Muscle layer of colon (tissue), 2 donors: ENCODE results near the gene PHLDA3.

Experiments used
- H3K27ac ChIP-seq: one replicate; pipeline ENCODE4 v1.7.0; 2013; ENCODE audit warnings: low read depth, mild to moderate bottlenecking, low read length, moderate library complexity
- H3K27me3 ChIP-seq, 2 donors: one replicate each; pipeline ENCODE4 v1.7.0; 2013; ENCODE audit warnings: low read length in 2 of 2, mild to moderate bottlenecking in 2 of 2; ENCODE audit not compliant: insufficient read depth in 2 of 2, control insufficient read depth in 1 of 2
- H3K36me3 ChIP-seq: one replicate; pipeline ENCODE4 v1.7.0; 2013; ENCODE audit warnings: mild to moderate bottlenecking, low read length; ENCODE audit not compliant: insufficient read depth
- H3K4me1 ChIP-seq: one replicate; pipeline ENCODE4 v1.7.0; 2013; ENCODE audit warnings: mild to moderate bottlenecking, low read length; ENCODE audit not compliant: insufficient read depth
- H3K4me3 ChIP-seq, 2 donors: one replicate each; pipeline ENCODE4 v1.7.0; 2013; ENCODE audit warnings: low read length in 2 of 2, low read depth in 1 of 2, mild to moderate bottlenecking in 1 of 2, moderate library complexity in 1 of 2
- H3K9ac ChIP-seq: one replicate; pipeline ENCODE4 v1.7.0; 2013; ENCODE audit warnings: low read length
- H3K9me3 ChIP-seq: one replicate; pipeline ENCODE4 v1.7.0; 2013; ENCODE audit warnings: mild to moderate bottlenecking, low read length
- donor health status: abdominal sarcoma.
- donor health status: Adenocarcinoma of cecum.

PHLDA3 gene

GRCh38 chr1:201468844-201469644 is at the start of gene PHLDA3:
PHLDA3 (minus strand) TSS chr1:201469188; CDS start chr1:201468786, 402 bp downstream.
- Histone ChIP-seq H3K36me3 (peaks cover 22% of the 10 kb centered on the region), H3K27me3 (no peaks in the 10 kb centered on the region)

GRCh38 chr1:201518071-201518470 is 49.1 kb upstream of the PHLDA3 start:
- no peak overlapping the region for H3K4me3 ChIP-seq
- no peaks in the 10 kb centered on the region for H3K27me3 ChIP-seq
- no peak overlapping the region for H3K9ac ChIP-seq
- no peak overlapping the region for H3K27ac ChIP-seq
- no peaks in the 10 kb centered on the region for H3K9me3 ChIP-seq
- no peaks in the 10 kb centered on the region for H3K4me1 ChIP-seq
- peaks cover 6% of the 10 kb centered on the region for H3K36me3 ChIP-seq

More at GRCh38 chr1:201468844-201469644, at the start of gene PHLDA3:
- Histone ChIP-seq H3K4me3 (peak within 1 kb of the TSS; percentile 99 to 100), H3K4me1 (peaks cover 28% of the 10 kb centered on the region), H3K9ac (peak within 1 kb of the TSS; percentile 100), H3K9me3 (no peaks in the 10 kb centered on the region), H3K27ac (peak within 1 kb of the TSS; percentile 98)

GRCh38 chr1:201517631-201518030 is 48.6 kb upstream of the PHLDA3 start:
- peaks cover 6% of the 10 kb centered on the region for H3K36me3 ChIP-seq
- no peaks in the 10 kb centered on the region for H3K27me3 ChIP-seq
- H3K4me3 ChIP-seq = no peak overlapping the region
- H3K4me1 ChIP-seq = peaks cover 3% of the 10 kb centered on the region
- H3K27ac ChIP-seq = no peak overlapping the region
- no peaks in the 10 kb centered on the region for H3K9me3 ChIP-seq
- H3K9ac ChIP-seq = no peak overlapping the region

GRCh38 chr1:201516511-201517127 is 47.6 kb upstream of the PHLDA3 start:
- Histone ChIP-seq H3K36me3 (no peaks in the 10 kb centered on the region), H3K9me3 (no peaks in the 10 kb centered on the region), H3K4me1 (peaks cover 13% of the 10 kb centered on the region), H3K27ac (no peak overlapping the region), H3K4me3 (no peak overlapping the region), H3K9ac (no peak overlapping the region), H3K27me3 (no peaks in the 10 kb centered on the region)

GRCh38 chr1:201515895-201516294 is 46.9 kb upstream of the PHLDA3 start:
- Histone ChIP-seq H3K27me3 (no peaks in the 10 kb centered on the region), H3K9me3 (no peaks in the 10 kb centered on the region), H3K27ac (no peak overlapping the region), H3K4me3 (no peak overlapping the region), H3K4me1 (peaks cover 16% of the 10 kb centered on the region), H3K9ac (no peak overlapping the region), H3K36me3 (no peaks in the 10 kb centered on the region)

- H3K9me3 ChIP-seq = no peaks in the 10 kb centered on the region
- H3K36me3 ChIP-seq = no peaks in the 10 kb centered on the region
- H3K4me1 ChIP-seq = peaks cover 16% of the 10 kb centered on the region
- no peak overlapping the region for H3K27ac ChIP-seq
- no peak overlapping the region for H3K4me3 ChIP-seq
- H3K27me3 ChIP-seq = no peaks in the 10 kb centered on the region
- no peak overlapping the region for H3K9ac ChIP-seq
Measured at GRCh38 chr1:201515062-201515750, 46.2 kb upstream of the PHLDA3 start.

- Histone ChIP-seq H3K4me3 (no peak overlapping the region), H3K36me3 (no peaks in the 10 kb centered on the region), H3K9ac (no peak overlapping the region), H3K27ac (no peak overlapping the region), H3K9me3 (no peaks in the 10 kb centered on the region), H3K4me1 (peaks cover 16% of the 10 kb centered on the region), H3K27me3 (no peaks in the 10 kb centered on the region)
Measured at GRCh38 chr1:201514466-201514865, 45.5 kb upstream of the PHLDA3 start.

GRCh38 chr1:201513498-201514243 is 44.7 kb upstream of the PHLDA3 start:
- Histone ChIP-seq H3K27ac (no peak overlapping the region), H3K9me3 (no peaks in the 10 kb centered on the region), H3K9ac (no peak overlapping the region)

GRCh38 chr1:201511941-201512539 is 43.1 kb upstream of the PHLDA3 start:
- H3K27me3 ChIP-seq = no peaks in the 10 kb centered on the region
- H3K4me1 ChIP-seq = peaks cover 38% of the 10 kb centered on the region
- peak overlapping the region in 1 of 2 donors; percentile 15 for H3K4me3 ChIP-seq
- peak overlapping the region; percentile 88 for H3K27ac ChIP-seq
- no peaks in the 10 kb centered on the region for H3K9me3 ChIP-seq
- no peaks in the 10 kb centered on the region for H3K36me3 ChIP-seq
- peak overlapping the region; percentile 37 for H3K9ac ChIP-seq

More at GRCh38 chr1:201513498-201514243, 44.7 kb upstream of the PHLDA3 start:
- no peaks in the 10 kb centered on the region for H3K36me3 ChIP-seq
- H3K27me3 ChIP-seq = no peaks in the 10 kb centered on the region
- no peak overlapping the region for H3K4me3 ChIP-seq
- peaks cover 23% of the 10 kb centered on the region for H3K4me1 ChIP-seq

GRCh38 chr1:201511396-201511940 is 42.5 kb upstream of the PHLDA3 start:
- Histone ChIP-seq H3K27me3 (no peaks in the 10 kb centered on the region), H3K9ac (peak overlapping the region; percentile 37), H3K4me1 (peaks cover 38% of the 10 kb centered on the region), H3K4me3 (no peak overlapping the region), H3K27ac (peak overlapping the region; percentile 88), H3K36me3 (no peaks in the 10 kb centered on the region), H3K9me3 (no peaks in the 10 kb centered on the region)
